HCT116 (cell line): Measurements from ENCODE around the gene SLC2A2. TPM values are rescaled to one million over a fixed set of nuclear protein-coding genes. Genes with fewer than 3 reads are reported as not detected.
A peak's percentile ranks its signal among the peaks of the same experiment; 100 is the strongest.

ENCODE experiments used
- ATAC-seq: fragments of 200-7000 bp; cut with Tn5 transposase; 2 replicates; pipeline ENCODE4 v1.9.1; 2020; ENCODE audit warnings: mild to moderate bottlenecking, moderate library complexity
- BruUV-seq: library from RNA; stranded (reverse); fragments of 400-500 nt; replicated peaks from 2 replicates; lab custom pipeline; 2021; lab: Mats Ljungman, UMichigan
- CTCF ChIA-PET: fragments of 300-600 bp; sonication (Branson Sonifier 250); formaldehyde crosslinking; loops from one replicate; lab custom pipeline; 2021; ENCODE audit warnings: antibody characterized with exemption; lab: Charles Lee
- POLR2A ChIA-PET: fragments of 300-600, 350-600 bp; sonication (Branson Sonifier 250); formaldehyde crosslinking; loops from one replicate; lab custom pipeline; 2021; ENCODE audit warnings: antibody characterized with exemption; lab: Charles Lee
- RAD21 ChIA-PET, 2 experiments: fragments of 300-600 bp; sonication (Branson Sonifier 250); formaldehyde crosslinking; loops; one replicate each; lab custom pipeline; 2023; ENCODE audit warnings: low total read pairs in 2 of 2; ENCODE audit not compliant: uncharacterized antibody in 2 of 2, unreplicated experiment in 2 of 2, low non-redundant PET in 1 of 2; lab: Charles Lee
- DNase-seq: peaks from one replicate; pipeline ENCODE4 v3.0.0-alpha.2; 2010; ENCODE audit warnings: low read depth, low spot score
- H2AFZ ChIP-seq: fragments of 200-600 bp; shearing (Covaris generic), sonication (generic); 2 replicates; pipeline ENCODE4 v1.6.1; 2017; ENCODE audit warnings: low read depth, mixed run types, mixed read lengths, antibody characterized with exemption, low read length; ENCODE audit not compliant: poor library complexity, severe bottlenecking
- H3K27ac ChIP-seq: 2 replicates; pipeline ENCODE4 v1.5.1; 2012; ENCODE audit warnings: low read depth, low read length
- H3K27me3 ChIP-seq: fragments of 200-600 bp; sonication (generic); 2 replicates; pipeline ENCODE4 v1.6.1; 2016; ENCODE audit warnings: mixed run types, low read length, mixed read lengths; ENCODE audit not compliant: insufficient read depth
- H3K36me3 ChIP-seq, 2 experiments: fragments of 200-500 bp in 1 of 2; fragments of 200-600 bp in 1 of 2; sonication (Bioruptor generic) in 1 of 2; sonication (generic) in 1 of 2; 2 replicates each; pipeline versions ENCODE4 v1.5.1 to v1.6.1; 2014 to 2016; ENCODE audit warnings: low read length in 2 of 2, inconsistent platforms in 1 of 2, mixed read lengths in 1 of 2, mixed run types in 1 of 2; ENCODE audit not compliant: insufficient read depth in 2 of 2, control insufficient read depth in 1 of 2
- H3K4me1 ChIP-seq, 2 experiments: fragments of 200-600 bp in 1 of 2; sonication (generic) in 1 of 2; 2 replicates each; pipeline versions ENCODE4 v1.5.1 to v1.6.1; 2012 to 2017; ENCODE audit warnings: low read length in 2 of 2, inconsistent platforms in 1 of 2, mild to moderate bottlenecking in 1 of 2, mixed read lengths in 1 of 2, mixed run types in 1 of 2, moderate library complexity in 1 of 2; ENCODE audit not compliant: insufficient read depth in 2 of 2, control insufficient read depth in 1 of 2
- H3K4me2 ChIP-seq: fragments of 200-600 bp; sonication (generic); 2 replicates; pipeline ENCODE4 v1.6.1; 2017; ENCODE audit warnings: mixed run types, low read length, mixed read lengths
- H3K4me3 ChIP-seq, 2 experiments: fragments of 200-600 bp in 1 of 2; sonication (generic) in 1 of 2; replicated peaks in 1 of 2; 2 replicates each; pipeline ENCODE4 v1.5.1; 2011 to 2016; ENCODE audit warnings: low read length in 2 of 2, control low read depth in 1 of 2, low read depth in 1 of 2, mild to moderate bottlenecking in 1 of 2, mixed read lengths in 1 of 2, mixed run types in 1 of 2
- H3K79me2 ChIP-seq: fragments of 200-600 bp; sonication (generic); 2 replicates; pipeline ENCODE4 v1.6.1; 2017; ENCODE audit warnings: mild to moderate bottlenecking, mixed run types, low read length, moderate library complexity, mixed read lengths; ENCODE audit not compliant: insufficient read depth
- H3K9ac ChIP-seq: fragments of 200-600 bp; sonication (generic); 2 replicates; pipeline ENCODE4 v1.6.1; 2016; ENCODE audit warnings: low read length, mixed read lengths
- H3K9me2 ChIP-seq: fragments of 200-600 bp; sonication (generic), shearing (Covaris generic); 2 replicates; pipeline ENCODE4 v1.6.1; 2017; ENCODE audit warnings: mixed run types, mild to moderate bottlenecking, moderate library complexity; ENCODE audit not compliant: insufficient read depth
- H3K9me3 ChIP-seq, 2 experiments: fragments of 200-500 bp in 1 of 2; fragments of 200-600 bp in 1 of 2; sonication (Bioruptor generic) in 1 of 2; sonication (generic) in 1 of 2; 2 replicates each; pipeline ENCODE4 v1.6.1; 2014 to 2017; ENCODE audit warnings: low read length in 2 of 2, mixed read lengths in 2 of 2, inconsistent platforms in 1 of 2, low read depth in 1 of 2, mild to moderate bottlenecking in 1 of 2, mixed run types in 1 of 2, moderate library complexity in 1 of 2; ENCODE audit not compliant: control insufficient read depth in 1 of 2, insufficient read depth in 1 of 2
- H4K20me1 ChIP-seq: fragments of 200-600 bp; sonication (generic), shearing (Covaris generic); 2 replicates; pipeline ENCODE4 v1.6.1; 2017; ENCODE audit warnings: mixed run types, mild to moderate bottlenecking, moderate library complexity; ENCODE audit not compliant: insufficient read depth
- CBX3 ChIP-seq: IDR thresholded peaks from 2 replicates; pipeline ENCODE4 v1.6.1; 2012; ENCODE audit warnings: low read depth
- CTCF ChIP-seq, 3 experiments: fragments of 200-600 bp in 1 of 3; sonication (generic) in 1 of 3; IDR thresholded peaks in 2 of 3; conservative IDR thresholded peaks in 1 of 3; 2 replicates each; pipeline ENCODE4 v1.5.1; 2012 to 2017; ENCODE audit warnings: low read depth in 2 of 3, low read length in 2 of 3, antibody characterized with exemption in 1 of 3, borderline replicate concordance in 1 of 3, control low read depth in 1 of 3, mild to moderate bottlenecking in 1 of 3, mixed read lengths in 1 of 3, mixed run types in 1 of 3, moderate library complexity in 1 of 3; ENCODE audit not compliant: insufficient read depth in 1 of 3
- EZH2phosphoT487 ChIP-seq: fragments of 200-600 bp; IDR thresholded peaks from 2 replicates; pipeline ENCODE4 v1.6.1; 2018; ENCODE audit warnings: antibody characterized with exemption, borderline replicate concordance
- FOSL1 ChIP-seq: IDR thresholded peaks from 2 replicates; pipeline ENCODE4 v1.6.1; 2012; ENCODE audit warnings: low read depth
- JUND ChIP-seq: IDR thresholded peaks from 2 replicates; pipeline ENCODE4 v1.6.1; 2012
- POLR2AphosphoS5 ChIP-seq: IDR thresholded peaks from 2 replicates; pipeline ENCODE4 v1.6.1; 2011; ENCODE audit warnings: mild to moderate bottlenecking, low read depth, low read length, moderate library complexity
- SIN3A ChIP-seq: IDR thresholded peaks from 2 replicates; pipeline ENCODE4 v1.6.1; 2012; ENCODE audit warnings: low read depth
- TCF7L2 ChIP-seq: IDR thresholded peaks from 2 replicates; pipeline ENCODE4 v1.7.0; 2011; ENCODE audit warnings: borderline replicate concordance, inconsistent platforms; ENCODE audit not compliant: insufficient read depth, insufficient read length; ENCODE audit errors: extremely low read depth
- ZFX ChIP-seq: fragments of 450-650 bp; IDR thresholded peaks from 2 replicates; pipeline ENCODE4 v1.6.1; 2017
- intact Hi-C: fragments of 100-400 bp; cut with micrococcal nuclease; formaldehyde crosslinking; loops from 2 replicates; pipeline ENCODE4 v1.10.0; 2022
- total RNA-seq: library from RNA; stranded (reverse); gene quantifications from one replicate; pipeline ENCODE4 v1.2.1, GENCODE V29; 2021; ENCODE audit not compliant: unreplicated experiment

SLC2A2 gene
- total RNA-seq, 1 experiment from 2014 or later, result not detected

GRCh38 chr3:171046760-171047159 lies 20.2 kb upstream of the SLC2A2 start:
- H3K9ac ChIP-seq, result no peak overlapping the region
- no peaks in the 10 kb centered on the region for H3K9me3 ChIP-seq
- BruUV-seq, result no TSS peak
- no peak overlapping the region for H3K4me3 ChIP-seq
- ChIA-PET CTCF (interaction anchor here (0.6 kb wide), 1 partner anchor 39 kb away, joined by 3 read pairs; no protein-coding TSS in a partner anchor), POLR2A (no interaction called here)
- H3K79me2 ChIP-seq, result no peaks in the 10 kb centered on the region
- H3K27ac ChIP-seq, result no peak overlapping the region
- ATAC-seq (no peak), DNase-seq (no peak)
- H3K27me3 ChIP-seq, result no peaks in the 10 kb centered on the region
- H3K9me2 ChIP-seq, result no peaks in the 10 kb centered on the region
- H4K20me1 ChIP-seq, result no peaks in the 10 kb centered on the region
- H2AFZ ChIP-seq, result no peak overlapping the region
- intact Hi-C loops, result loop anchor here (5.0 to 10.0 kb wide), 2 partner anchors 141 to 728 kb away; no protein-coding TSS in a partner anchor
- H3K4me1 ChIP-seq, result no peaks in the 10 kb centered on the region
- H3K36me3 ChIP-seq, result no peaks in the 10 kb centered on the region
- TF ChIP-seq CBX3 (no peak), TCF7L2 (no peak), ZFX (no peak), EZH2phosphoT487 (no peak), SIN3A (no peak), FOSL1 (no peak), POLR2AphosphoS5 (no peak)
- TF ChIP-seq, all 23 proteins: peak for 0
- RAD21 ChIA-PET, result no interaction called here
- no peak overlapping the region for H3K4me2 ChIP-seq

GRCh38 chr3:171044835-171045793 lies 18.6 kb upstream of the SLC2A2 start:
- no TSS peak for BruUV-seq
- Histone ChIP-seq H4K20me1 (no peaks in the 10 kb centered on the region), H3K9me2 (no peaks in the 10 kb centered on the region), H3K27ac (no peak overlapping the region), H3K27me3 (no peaks in the 10 kb centered on the region), H3K4me1 (no peaks in the 10 kb centered on the region), H3K79me2 (no peaks in the 10 kb centered on the region), H3K4me2 (no peak overlapping the region), H3K9ac (no peak overlapping the region), H3K36me3 (no peaks in the 10 kb centered on the region), H2AFZ (no peak overlapping the region), H3K9me3 (no peaks in the 10 kb centered on the region), H3K4me3 (no peak overlapping the region)
- CTCF ChIA-PET, result no interaction called here
- no peak for DNase-seq
- no peak for ATAC-seq
- POLR2A ChIA-PET, result no interaction called here
- RAD21 ChIA-PET, result no interaction called here
- TF ChIP-seq CTCF (IDR thresholded peaks at IDR 0.05 in 2 of 3, conservative IDR thresholded peaks at IDR 0.05 in 1 of 3; ENCODE audit: borderline replicate concordance in 1 of 3, insufficient read depth in 1 of 3, low read depth in 2 of 3, low read length in 2 of 3), result no peak
- TF ChIP-seq JUND, result 0 out of 2 replicates have a peak, but pooled peaks have one; percentile 8
- TF ChIP-seq CBX3, result no peak
- intact Hi-C loops, result loop anchor here (5.0 to 10.0 kb wide), 2 partner anchors 142 to 730 kb away; no protein-coding TSS in a partner anchor
